HG03025 (cell line): ENCODE results near the gene TBCC.
A peak's percentile ranks its signal among the peaks of the same experiment; 100 is the strongest.

Experiments used
- ATAC-seq: cut with Tn5 transposase; IDR thresholded peaks from one replicate; pipeline ENCODE4 v1.9.1; 2021; ENCODE audit warnings: mild to moderate bottlenecking, moderate library complexity; ENCODE audit not compliant: unreplicated experiment, low FRiP score

The TBCC gene, protein sequence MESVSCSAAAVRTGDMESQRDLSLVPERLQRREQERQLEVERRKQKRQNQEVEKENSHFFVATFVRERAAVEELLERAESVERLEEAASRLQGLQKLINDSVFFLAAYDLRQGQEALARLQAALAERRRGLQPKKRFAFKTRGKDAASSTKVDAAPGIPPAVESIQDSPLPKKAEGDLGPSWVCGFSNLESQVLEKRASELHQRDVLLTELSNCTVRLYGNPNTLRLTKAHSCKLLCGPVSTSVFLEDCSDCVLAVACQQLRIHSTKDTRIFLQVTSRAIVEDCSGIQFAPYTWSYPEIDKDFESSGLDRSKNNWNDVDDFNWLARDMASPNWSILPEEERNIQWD

GRCh38 chr6:42745640-42746462 lies at the start of gene TBCC:
TBCC (minus strand) TSS chr6:42746103; CDS start chr6:42746073, 30 bp downstream.
- ATAC-seq: peak; percentile 58

GRCh38 chr6:42795651-42796050 lies 49.7 kb upstream of the TBCC start:
- no peak for ATAC-seq

GRCh38 chr6:42791706-42792320 lies 45.9 kb upstream of the TBCC start:
- ATAC-seq: no peak

- ATAC-seq: no peak
These were observed 44.8 kb upstream of the TBCC start for GRCh38 chr6:42790549-42791181.

DNA sequence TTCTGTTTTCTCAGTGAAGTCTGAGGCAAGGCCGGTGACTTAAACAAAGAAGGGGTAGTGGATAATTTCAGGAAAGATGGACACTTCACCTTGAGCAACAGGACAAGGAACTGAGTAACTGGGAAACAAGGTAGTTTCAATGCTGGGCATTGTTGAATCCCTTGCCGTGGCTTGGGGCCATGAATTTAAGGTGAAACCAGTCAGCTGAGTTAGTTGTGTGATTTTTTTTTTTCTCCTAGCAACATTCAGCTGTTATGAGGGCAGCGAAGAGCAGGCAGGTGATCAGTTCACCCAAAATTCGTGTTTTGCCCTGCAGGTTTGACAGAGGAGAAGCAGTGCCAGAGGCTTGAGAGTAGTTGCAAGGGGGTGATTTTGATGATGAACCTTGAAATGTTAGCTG lies 42.8 kb upstream of the TBCC start:
- no peak for ATAC-seq

GRCh38 chr6:42787063-42787472 lies 41.2 kb upstream of the TBCC start:
- no peak for ATAC-seq

GRCh38 chr6:42786525-42786985 lies 40.7 kb upstream of the TBCC start:
- ATAC-seq: no peak

DNA sequence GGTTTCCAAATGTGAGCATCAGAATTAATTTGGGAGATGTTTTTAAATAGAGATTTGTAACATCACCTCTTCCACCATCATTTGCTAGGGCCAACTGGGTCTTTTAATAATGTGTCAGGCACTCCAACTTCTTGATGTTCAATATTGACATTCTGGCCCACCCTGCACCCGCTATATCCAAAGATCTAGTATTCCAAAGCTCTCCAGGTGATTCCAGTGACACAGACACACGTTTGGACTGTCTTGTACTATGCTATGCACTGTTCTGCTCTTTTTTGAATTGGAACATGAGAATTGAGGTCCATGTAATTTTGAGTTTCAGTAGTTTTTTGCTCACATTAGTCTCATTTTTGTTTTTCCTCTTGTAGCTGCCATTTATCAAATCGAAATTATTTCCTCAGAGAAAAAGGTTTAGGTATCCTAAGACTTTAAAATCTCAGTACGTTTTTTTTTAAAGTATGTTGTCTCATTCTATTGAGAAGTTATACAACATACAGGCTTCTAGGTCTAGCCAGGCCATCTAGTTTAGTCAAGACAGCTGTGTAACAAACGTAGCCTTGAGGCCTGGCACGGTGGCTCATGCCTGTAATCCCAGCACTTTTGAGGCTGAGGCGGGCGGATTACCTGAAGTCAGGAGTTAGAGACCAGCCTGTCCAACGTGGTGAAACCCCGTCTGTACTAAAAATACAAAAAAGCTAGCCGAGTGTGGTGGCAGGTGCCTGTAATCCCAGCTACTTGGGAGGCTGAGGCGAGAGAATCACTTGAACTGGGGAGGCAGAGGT lies 39.0 kb upstream of the TBCC start:
- no peak for ATAC-seq

DNA sequence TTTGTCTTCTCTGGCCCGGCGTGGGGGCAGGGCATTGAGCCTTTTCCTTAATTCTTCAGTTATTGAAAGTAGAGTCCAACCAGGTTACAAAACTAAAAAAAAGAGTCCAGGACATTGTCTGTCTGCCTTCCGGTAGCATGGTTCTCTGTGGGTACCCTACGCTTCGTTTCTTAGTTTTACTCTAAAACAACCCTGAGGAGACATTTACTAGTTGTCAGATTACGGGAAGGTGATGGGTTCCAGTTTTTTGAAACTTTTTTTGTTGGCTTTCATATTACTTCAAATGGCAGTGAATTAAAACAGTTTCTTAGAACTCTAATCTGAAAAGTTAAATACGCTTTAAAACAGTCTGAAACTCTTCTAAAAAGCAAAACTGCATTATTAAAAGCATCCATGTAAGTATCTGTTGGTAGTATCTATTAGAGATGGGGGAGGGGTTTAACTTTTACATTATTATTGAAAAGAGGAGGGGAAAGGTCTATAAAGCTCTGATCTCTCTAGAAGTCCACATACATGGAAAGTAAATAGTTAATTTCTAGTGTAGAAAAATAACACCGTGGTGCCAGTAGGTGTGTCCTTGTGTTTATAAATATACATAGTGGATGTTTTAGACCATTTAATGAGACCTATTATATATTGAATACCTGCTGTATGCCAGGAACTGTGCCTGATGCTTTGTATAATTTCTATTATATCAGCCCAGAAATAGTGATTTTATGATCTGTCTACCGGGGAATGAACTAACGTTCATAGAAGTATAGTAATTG lies 38.2 kb upstream of the TBCC start:
- ATAC-seq: peak; percentile 6

DNA sequence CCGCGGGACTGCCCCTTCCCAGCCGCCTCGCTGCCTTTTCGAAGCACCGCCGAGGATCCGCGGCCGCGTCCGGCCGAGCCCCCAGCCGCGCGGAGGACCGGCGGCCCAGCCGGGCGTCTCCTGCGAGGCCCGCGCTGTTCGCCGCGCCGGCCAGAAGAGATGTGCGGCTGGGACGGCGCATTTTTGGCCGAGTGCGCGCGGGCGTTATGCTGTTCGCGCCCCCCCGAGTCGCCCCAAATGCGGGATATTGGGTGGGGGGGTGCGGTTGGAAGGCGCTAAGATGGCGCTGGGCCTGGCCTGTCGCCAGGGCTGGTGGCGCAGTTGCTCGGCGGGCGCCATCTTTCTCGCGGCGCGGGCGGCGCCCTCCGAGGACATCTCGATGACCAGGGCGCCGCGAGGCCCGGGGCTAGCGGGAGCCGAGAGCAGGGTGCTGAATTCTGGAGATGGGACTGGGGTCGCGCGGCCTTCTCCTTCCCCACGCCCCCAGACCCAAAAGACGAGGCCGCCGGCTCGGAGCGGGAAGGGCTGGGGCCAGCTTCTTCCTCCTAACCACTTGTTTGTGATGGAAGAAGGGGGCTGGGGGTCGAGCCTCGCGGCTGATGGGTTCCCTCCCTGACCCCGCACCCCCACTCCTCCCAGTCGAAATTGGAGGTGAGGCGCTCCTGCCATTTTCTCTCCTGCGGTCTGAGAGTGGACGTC lies 37.4 kb upstream of the TBCC start:
- ATAC-seq: peak; percentile 42

DNA sequence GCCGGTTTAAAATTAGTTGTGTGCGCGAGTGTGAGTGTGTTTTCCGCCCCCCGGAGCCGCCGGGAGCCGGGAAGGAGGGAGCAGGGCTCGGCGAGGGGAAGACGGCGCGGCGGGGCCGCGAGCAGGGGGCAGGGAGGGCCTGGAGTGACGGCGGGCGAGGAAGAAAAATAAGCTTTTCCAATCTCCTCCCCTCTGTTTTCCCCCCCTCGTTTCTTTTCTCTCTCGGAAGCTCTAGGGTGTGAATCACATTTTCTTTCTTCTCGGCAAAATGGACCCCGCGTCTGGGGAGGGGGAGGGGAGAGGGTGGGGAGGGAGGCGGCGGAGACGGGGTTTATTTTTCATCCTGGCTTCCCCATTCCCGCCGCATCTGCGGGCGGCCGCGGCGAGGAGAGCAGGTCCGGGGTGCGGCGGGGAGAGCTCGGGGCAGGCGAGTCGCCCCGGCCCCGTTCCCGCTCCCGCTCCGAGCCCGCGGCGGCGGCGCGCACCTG lies 36.8 kb upstream of the TBCC start:
- ATAC-seq: peak; percentile 22

DNA sequence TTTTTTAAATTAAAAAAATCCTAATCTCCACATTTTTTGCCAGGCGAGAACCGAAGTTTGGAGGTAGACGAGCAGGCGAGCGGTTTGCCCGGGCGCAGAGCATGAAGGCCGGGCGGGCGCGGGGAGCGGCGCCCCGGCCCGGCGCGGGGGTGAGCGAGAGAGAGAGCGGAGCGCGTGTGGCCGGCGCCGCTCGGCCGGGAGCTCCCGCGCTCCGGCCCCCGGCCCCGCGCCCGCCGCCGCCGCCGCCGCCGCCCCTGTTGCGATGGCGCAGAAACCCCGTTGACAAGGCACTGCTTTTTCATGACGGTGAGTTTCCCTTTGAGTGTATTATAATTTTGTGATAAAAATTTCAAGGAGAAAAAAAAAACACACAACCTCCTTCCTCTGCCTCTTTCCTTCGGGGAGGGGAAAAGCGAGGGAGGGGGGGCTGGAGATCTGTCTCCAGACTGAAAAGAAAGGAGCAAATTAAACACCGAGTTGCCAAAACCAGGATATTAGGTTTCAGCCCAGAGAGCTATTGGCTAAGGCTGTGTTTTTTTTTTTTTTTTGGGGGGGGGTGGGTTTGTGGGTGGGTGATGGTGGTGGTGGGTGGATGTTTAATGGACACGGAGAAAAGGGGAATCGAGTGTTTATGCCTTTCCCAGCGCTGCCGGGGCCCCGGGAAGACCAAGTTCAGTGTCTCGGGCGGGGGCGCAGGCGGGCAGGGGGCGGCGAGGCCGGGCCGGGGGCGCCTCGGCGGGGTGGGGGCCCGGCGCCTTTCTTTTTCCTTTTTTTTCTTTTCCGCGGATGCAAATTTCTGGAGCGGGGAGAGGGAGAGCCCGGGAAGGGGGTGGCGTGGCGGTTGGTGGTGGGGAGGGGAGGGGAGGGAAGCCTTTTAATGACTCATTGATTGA lies 36.1 kb upstream of the TBCC start, which contains the start of gene BICRAL:
Gene BICRAL (plus strand): TSS at position 257 of the 893 bp plus-strand sequence. CDS start 39,971 bp downstream, outside the sequence.
- ATAC-seq: no peak

DNA sequence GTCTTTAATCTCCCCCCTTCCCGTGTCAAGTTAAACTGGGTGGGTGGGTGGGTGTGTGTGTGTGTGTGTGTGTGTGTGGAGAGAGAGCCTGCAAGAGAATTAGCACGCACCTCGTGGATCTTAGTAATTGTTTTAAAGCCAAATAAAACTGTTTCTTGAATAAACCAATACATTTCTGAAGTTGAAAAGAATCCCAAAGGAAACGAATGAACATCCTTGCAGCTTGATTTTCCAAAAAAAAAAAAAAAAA lies 35.6 kb upstream of the TBCC start:
- ATAC-seq: no peak

DNA sequence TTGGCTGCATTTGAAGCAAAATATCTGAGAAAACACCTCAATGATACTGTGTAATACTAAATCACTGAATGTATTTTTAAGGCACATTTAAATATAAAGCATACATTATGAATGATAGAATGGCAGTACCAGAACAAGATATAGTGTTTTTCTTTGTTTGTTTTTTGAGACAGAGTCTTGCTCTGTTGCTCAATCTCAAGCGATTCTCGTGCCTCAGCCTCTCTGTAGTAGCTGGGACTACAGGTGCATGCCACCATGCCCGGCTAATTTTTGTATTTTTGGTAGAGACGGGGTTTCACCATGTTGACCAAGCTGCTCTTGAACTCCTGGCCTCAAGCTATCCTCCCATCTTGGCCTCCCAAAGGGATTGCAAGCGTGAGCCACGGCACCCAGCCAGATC lies 33.6 kb upstream of the TBCC start:
- no peak for ATAC-seq

- no peak for ATAC-seq
These were observed 32.2 kb upstream of the TBCC start for GRCh38 chr6:42778122-42778521.

GRCh38 chr6:42777126-42777822 lies 31.4 kb upstream of the TBCC start:
- no peak for ATAC-seq
